GM23338 (cell line): Measurements from ENCODE around the gene GSTT4. TPM values are rescaled to one million over a fixed set of nuclear protein-coding genes. Genes with fewer than 3 reads are reported as not detected.

Source experiments
- ATAC-seq: fragments of 200-7000 bp; cut with Tn5 transposase; 3 replicates; pipeline ENCODE4 v1.9.1; 2020
- DNase-seq: peaks from one replicate; pipeline ENCODE4 v3.0.0-alpha.2; 2015; ENCODE audit warnings: low spot score
- H2AFZ ChIP-seq: fragments of 200-600 bp; sonication (generic); 2 replicates; pipeline ENCODE4 v1.8.0; 2016; ENCODE audit warnings: antibody characterized with exemption, mild to moderate bottlenecking, moderate library complexity
- H3F3A ChIP-seq: fragments of 200-600 bp; sonication (generic); replicated peaks from 2 replicates; pipeline ENCODE4 v1.8.0; 2017; ENCODE audit warnings: antibody characterized with exemption, mixed run types, low read depth
- H3K27ac ChIP-seq: fragments of 200-600 bp; sonication (generic); 2 replicates; pipeline ENCODE4 v1.6.1; 2016; ENCODE audit warnings: low read depth
- H3K27me3 ChIP-seq: fragments of 200-600 bp; sonication (generic); 2 replicates; pipeline ENCODE4 v1.8.0; 2016; ENCODE audit warnings: mild to moderate bottlenecking, mixed run types, moderate library complexity; ENCODE audit not compliant: insufficient read depth
- H3K36me3 ChIP-seq: fragments of 200-600 bp; sonication (generic); 2 replicates; pipeline ENCODE4 v1.8.0; 2016; ENCODE audit warnings: mild to moderate bottlenecking; ENCODE audit not compliant: insufficient read depth
- H3K4me1 ChIP-seq: fragments of 200-600 bp; sonication (generic); 2 replicates; pipeline ENCODE4 v1.8.0; 2016; ENCODE audit warnings: mild to moderate bottlenecking, moderate library complexity; ENCODE audit not compliant: insufficient read depth
- H3K4me2 ChIP-seq: fragments of 200-600 bp; sonication (generic); 2 replicates; pipeline ENCODE4 v1.7.1; 2017; ENCODE audit warnings: mixed run types
- H3K4me3 ChIP-seq: fragments of 200-600 bp; sonication (generic); 2 replicates; pipeline ENCODE4 v1.6.1; 2016; ENCODE audit warnings: mixed run types
- H3K79me2 ChIP-seq: fragments of 200-600 bp; sonication (generic); replicated peaks from 2 replicates; pipeline ENCODE4 v1.8.0; 2017; ENCODE audit warnings: mild to moderate bottlenecking; ENCODE audit not compliant: insufficient read depth
- H3K9me2 ChIP-seq: fragments of 200-600 bp; sonication (generic); 2 replicates; pipeline ENCODE4 v1.8.0; 2017; ENCODE audit not compliant: insufficient read depth
- H4K20me1 ChIP-seq: fragments of 200-600 bp; sonication (generic); replicated peaks from 2 replicates; pipeline ENCODE4 v1.8.0; 2017; ENCODE audit warnings: mild to moderate bottlenecking; ENCODE audit not compliant: insufficient read depth
- H3K27ac Mint-ChIP-seq: 2 replicates; pipeline ENCODE4 v1.8.0; 2020; ENCODE audit warnings: inconsistent platforms, mild to moderate bottlenecking, moderate library complexity, mixed read lengths
- H3K27me3 Mint-ChIP-seq: 3 replicates; pipeline ENCODE4 v1.8.0; 2022; ENCODE audit warnings: low read depth, mild to moderate bottlenecking, moderate library complexity, mixed read lengths, inconsistent platforms; ENCODE audit not compliant: insufficient read depth, poor library complexity
- H3K36me3 Mint-ChIP-seq: 3 replicates; pipeline ENCODE4 v1.8.0; 2021; ENCODE audit warnings: low read depth, mild to moderate bottlenecking, inconsistent platforms, moderate library complexity, mixed read lengths
- H3K4me1 Mint-ChIP-seq: 3 replicates; pipeline ENCODE4 v1.8.0; 2020; ENCODE audit warnings: mild to moderate bottlenecking, inconsistent platforms, mixed read lengths
- H3K4me3 Mint-ChIP-seq: 3 replicates; pipeline ENCODE4 v1.8.0; 2021; ENCODE audit warnings: moderate library complexity, mild to moderate bottlenecking, inconsistent platforms, mixed read lengths
- H3K9me3 Mint-ChIP-seq: 3 replicates; pipeline ENCODE4 v1.8.0; 2020; ENCODE audit warnings: moderate library complexity, mild to moderate bottlenecking, inconsistent platforms, mixed read lengths
- CREB1 ChIP-seq: fragments of 250-450 bp; sonication (Bioruptor Pico); IDR thresholded peaks from 2 replicates; pipeline ENCODE4 v1.5.0; 2020; ENCODE audit warnings: low read depth, mild to moderate bottlenecking, moderate library complexity
- CTCF ChIP-seq, 2 experiments: fragments of 200-600 bp in 1 of 2; sonication (generic) in 1 of 2; conservative IDR thresholded peaks; 2 replicates each; pipeline versions ENCODE4 v1.5.1 to v1.6.1; 2016 to 2017; ENCODE audit warnings: antibody characterized with exemption in 2 of 2, low read depth in 2 of 2, mild to moderate bottlenecking in 2 of 2, moderate library complexity in 1 of 2
- ETS1 ChIP-seq: IDR thresholded peaks from 2 replicates; pipeline ENCODE4 v1.6.1; 2016; ENCODE audit warnings: antibody characterized with exemption
- EZH2 ChIP-seq: fragments of 200-600 bp; sonication (generic); IDR thresholded peaks from one replicate; pipeline ENCODE4 v1.8.0; 2017; ENCODE audit warnings: antibody characterized with exemption, mild to moderate bottlenecking, low read depth; ENCODE audit not compliant: unreplicated experiment
- EZH2phosphoT487 ChIP-seq: fragments of 200-600 bp; sonication (generic); IDR thresholded peaks from one replicate; pipeline ENCODE4 v1.8.1; 2018; ENCODE audit warnings: antibody characterized with exemption; ENCODE audit not compliant: unreplicated experiment
- JUNB ChIP-seq: IDR thresholded peaks from one replicate; pipeline ENCODE4 v1.6.1; 2016; ENCODE audit warnings: antibody characterized with exemption; ENCODE audit not compliant: unreplicated experiment
- NANOG ChIP-seq: IDR thresholded peaks from 2 replicates; pipeline ENCODE4 v1.6.1; 2016; ENCODE audit warnings: antibody characterized with exemption, borderline replicate concordance
- POLR2AphosphoS5 ChIP-seq: IDR thresholded peaks from 2 replicates; pipeline ENCODE4 v1.6.1; 2016; ENCODE audit warnings: antibody characterized with exemption, low read depth
- REST ChIP-seq: IDR thresholded peaks from one replicate; pipeline ENCODE4 v1.6.1; 2018; ENCODE audit warnings: antibody characterized with exemption; ENCODE audit not compliant: unreplicated experiment
- STAT1 ChIP-seq: IDR thresholded peaks from one replicate; pipeline ENCODE4 v1.6.1; 2016; ENCODE audit warnings: antibody characterized with exemption; ENCODE audit not compliant: unreplicated experiment
- ZNF114 ChIP-seq: fragments of 250-450 bp; sonication (Bioruptor Pico); IDR thresholded peaks from 2 replicates; pipeline ENCODE4 v1.5.0; 2020; ENCODE audit warnings: mild to moderate bottlenecking, moderate library complexity
- ZNF331 ChIP-seq: fragments of 250-450 bp; sonication (Bioruptor Pico); IDR thresholded peaks from 2 replicates; pipeline ENCODE4 v1.5.0; 2020; ENCODE audit warnings: low read depth, mild to moderate bottlenecking, moderate library complexity
- ZNF462 ChIP-seq: fragments of 250-450 bp; sonication (Bioruptor Pico); IDR thresholded peaks from 2 replicates; pipeline ENCODE4 v1.5.0; 2020; ENCODE audit warnings: mild to moderate bottlenecking, moderate library complexity
- polyA plus RNA-seq: library from polyadenylated mRNA; unstranded; fragments of >200 nt; fragmentation: Nextera tagmentation; extraction: Ambion mirVana; gene quantifications from 2 replicates; pipeline ENCODE4 v1.2.1, GENCODE V29; 2016
- total RNA-seq: library from RNA; depleted of rRNA; stranded (reverse); fragments of >200 nt; shearing (Covaris generic); gene quantifications from 2 replicates; pipeline ENCODE4 v1.2.3, GENCODE V29; 2014

Gene GSTT4
- total and polyA plus RNA-seq, 2 experiments from 2014 or later, result not detected

- H3K9me3 Mint-ChIP-seq, result no peaks in the 10 kb centered on the region
- ATAC-seq, result no peak
These were observed 32.9 kb upstream of the GSTT4 start for GRCh38 chr22:24037851-24038765.

More at GRCh38 chr22:24037851-24038765, 32.9 kb upstream of the GSTT4 start:
- no peak for DNase-seq
- no peak overlapping the region for H3K4me2 ChIP-seq
- TF ChIP-seq CTCF (conservative IDR thresholded peaks at IDR 0.05; ENCODE audit: low read depth in 2 of 2), result no peak
- no peak for TF ChIP-seq POLR2AphosphoS5
- TF ChIP-seq STAT1, result no peak
- TF ChIP-seq JUNB, result no peak
- TF ChIP-seq ZNF462 (CRISPR knock-in tag), result no peak
- TF ChIP-seq ETS1, result no peak
- TF ChIP-seq NANOG, result no peak
- TF ChIP-seq ZNF331, result no peak
- TF ChIP-seq ZNF114 (CRISPR knock-in tag), result no peak
- no peak for TF ChIP-seq EZH2
- no peak for TF ChIP-seq CREB1
- no peak for TF ChIP-seq REST
- no peak for TF ChIP-seq EZH2phosphoT487
- no peak overlapping the region for H3K4me3 ChIP-seq
- H3K4me1 ChIP-seq, result no peaks in the 10 kb centered on the region
- peaks cover 43% of the 10 kb centered on the region for H3K36me3 Mint-ChIP-seq
- H3K27ac ChIP-seq, result no peak overlapping the region
- H3K4me3 Mint-ChIP-seq, result no peak overlapping the region
- no peak overlapping the region for H2AFZ ChIP-seq
- H3F3A ChIP-seq, result no peaks in the 10 kb centered on the region
- H3K9me2 ChIP-seq, result no peaks in the 10 kb centered on the region; the same call in 1 of the 2 replicates
- H3K27me3 Mint-ChIP-seq, result peaks cover 3% of the 10 kb centered on the region
- H4K20me1 ChIP-seq, result peaks cover 16% of the 10 kb centered on the region
- H3K36me3 ChIP-seq, result peaks cover 20% of the 10 kb centered on the region; the same call in 1 of the 2 replicates
- H3K79me2 ChIP-seq, result peaks cover 10% of the 10 kb centered on the region; the same call in 1 of the 2 replicates
- H3K27ac Mint-ChIP-seq, result peak overlapping the region; percentile 32; the same call in 1 of the 2 replicates
- H3K4me1 Mint-ChIP-seq, result peaks cover 5% of the 10 kb centered on the region; the same call in 2 of the 3 replicates
- H3K27me3 ChIP-seq, result no peaks in the 10 kb centered on the region
